ENCODE data around the gene SAMD14. TPM values are rescaled to one million over a fixed set of nuclear protein-coding genes. Genes with fewer than 3 reads are reported as not detected.

SAMD14 gene
- total RNA-seq, 4 donors from 2014 or later = 0.39 TPM; not detected in 3

DNA sequence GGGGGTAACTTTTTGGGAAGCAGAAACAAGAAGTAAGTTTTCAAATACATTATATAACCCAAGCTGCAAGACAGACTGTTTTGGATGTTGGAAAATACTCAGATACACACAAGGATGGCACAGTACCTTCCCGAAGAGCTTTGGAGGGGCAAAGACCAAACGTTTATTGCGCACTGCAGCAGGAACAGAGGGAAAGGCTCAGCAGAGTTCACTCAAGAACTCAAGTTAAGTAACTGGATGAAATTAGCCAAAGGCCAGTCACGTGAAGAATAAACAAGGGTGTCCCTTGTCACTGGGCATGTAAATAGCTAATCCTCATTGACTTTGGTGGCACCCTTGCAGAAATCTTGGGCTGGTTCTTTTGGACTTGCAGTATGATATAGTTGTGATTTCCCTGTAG lies 32.0 kb downstream of the SAMD14 start:
- no peak for DNase-seq (ENCODE audit: low spot score in 2 of 2)
- H3K4me3 ChIP-seq (ENCODE audit: low read depth, poor library complexity, severe bottlenecking) = no peak overlapping the region
- WGBS, 2 donors = 72 to 74% methylated on average over 4 of the region's 4 CpGs
- no peak for TF ChIP-seq CTCF (IDR thresholded peaks at IDR 0.05)
- TF ChIP-seq POLR2A (IDR thresholded peaks at IDR 0.05) = no peak
- intact Hi-C loops (cut with DNase I; ENCODE audit: low total_unique reads) = no loop called here

DNA sequence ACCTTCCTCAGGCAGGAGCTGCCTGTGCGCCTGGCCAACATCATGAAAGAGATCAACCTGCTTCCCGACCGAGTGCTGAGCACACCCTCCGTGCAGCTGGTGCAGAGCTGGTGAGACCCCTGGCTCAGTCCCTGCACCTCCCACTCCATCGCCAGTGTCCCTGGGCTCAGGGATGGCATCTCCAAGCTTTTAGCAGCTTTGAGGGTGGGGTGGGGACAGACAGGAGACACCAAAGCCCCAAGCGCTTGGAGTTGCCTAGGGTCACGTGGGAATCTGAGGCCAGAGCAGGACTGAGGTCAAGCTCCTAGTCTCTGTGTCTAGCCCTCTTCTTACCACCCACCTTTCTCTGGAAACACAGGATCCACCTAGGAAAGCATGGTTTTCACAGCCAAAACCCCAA lies 32.5 kb downstream of the SAMD14 start:
- intact Hi-C loops (cut with DNase I; ENCODE audit: low total_unique reads) = no loop called here
- no peak for DNase-seq (ENCODE audit: low spot score in 2 of 2)

DNA sequence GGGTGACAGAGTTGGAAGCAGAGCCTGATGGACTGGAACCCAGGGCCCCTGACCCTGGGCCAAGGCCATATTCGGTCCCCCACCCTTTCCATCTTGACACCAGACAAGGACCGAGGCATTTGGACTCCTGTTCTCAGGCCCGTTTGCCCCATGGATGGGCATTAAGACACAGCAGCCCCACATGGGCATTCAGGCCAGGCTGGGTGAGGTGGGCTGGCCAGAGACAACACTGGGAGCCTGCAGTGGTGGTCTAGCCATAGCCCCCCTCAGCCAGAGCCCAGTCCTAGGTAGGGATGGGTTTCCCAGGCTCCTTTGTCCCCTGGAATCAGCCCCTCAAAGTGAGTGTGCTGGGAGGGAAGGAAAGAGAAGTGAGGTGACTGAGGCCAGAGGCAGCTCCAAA lies 33.2 kb downstream of the SAMD14 start:
- H3K4me3 ChIP-seq (ENCODE audit: low read depth, poor library complexity, severe bottlenecking) = no peak overlapping the region
- DNase-seq (ENCODE audit: low spot score in 2 of 2) = no peak
- TF ChIP-seq CTCF (IDR thresholded peaks at IDR 0.05) = no peak
- TF ChIP-seq POLR2A (IDR thresholded peaks at IDR 0.05) = no peak
- intact Hi-C loops (cut with DNase I; ENCODE audit: low total_unique reads) = no loop called here
- 61 to 81% methylated on average over 3 of the region's 3 CpGs for WGBS, 2 donors

More for the DNA sequence above, 32.5 kb downstream of the SAMD14 start:
- TF ChIP-seq POLR2A (IDR thresholded peaks at IDR 0.05) (no peak), CTCF (IDR thresholded peaks at IDR 0.05) (no peak)
- WGBS, 2 donors = 68 to 79% methylated on average over 7 of the region's 7 CpGs
- no peak overlapping the region for H3K4me3 ChIP-seq (ENCODE audit: low read depth, poor library complexity, severe bottlenecking)

DNA sequence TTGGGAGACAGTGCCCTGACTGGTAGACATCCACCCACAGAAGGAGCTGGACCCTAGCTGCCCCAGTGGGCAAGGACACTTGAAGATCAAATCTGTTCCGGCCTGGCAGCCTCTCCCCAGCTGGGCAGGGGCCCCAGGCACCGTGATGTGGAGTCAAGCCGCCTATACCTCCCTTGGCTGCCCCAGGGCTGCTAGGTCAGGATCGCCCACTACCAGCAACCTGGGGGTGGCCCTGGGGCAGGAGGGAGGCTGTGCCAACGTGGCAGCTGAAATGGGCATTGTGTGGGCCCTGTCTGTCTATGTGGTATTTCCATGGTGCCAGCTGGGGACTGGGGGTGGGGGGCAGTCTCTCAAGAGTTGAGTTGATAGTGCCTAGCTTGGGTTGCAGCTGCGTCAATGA lies 33.9 kb downstream of the SAMD14 start:
- peak overlapping the region; percentile 91 for H3K4me3 ChIP-seq (ENCODE audit: low read depth, poor library complexity, severe bottlenecking)
- DNase-seq (ENCODE audit: low spot score in 2 of 2) = no peak
- WGBS, 2 donors = 13 to 35% methylated on average over 3 to 6 of the region's 6 CpGs
- intact Hi-C loops (cut with DNase I; ENCODE audit: low total_unique reads) = no loop called here
- no peak for TF ChIP-seq CTCF (IDR thresholded peaks at IDR 0.05)
- TF ChIP-seq POLR2A (IDR thresholded peaks at IDR 0.05) = no peak

- intact Hi-C loops (cut with DNase I; ENCODE audit: low total_unique reads) = no loop called here
- no peak for TF ChIP-seq POLR2A (IDR thresholded peaks at IDR 0.05)
- TF ChIP-seq CTCF (IDR thresholded peaks at IDR 0.05) = no peak
- no peak for DNase-seq (ENCODE audit: low spot score in 2 of 2)
- peak overlapping the region; percentile 91 for H3K4me3 ChIP-seq (ENCODE audit: low read depth, poor library complexity, severe bottlenecking)
- WGBS, 2 donors = 0 to 2% methylated on average over 12 of the region's 12 CpGs
These were observed 34.3 kb downstream of the SAMD14 start for GRCh38 chr17:50095626-50096037.

Measured in lower leg skin (tissue), 4 donors.